Measurements from ENCODE around the gene SCYGR4.

- TF ChIP-seq CTCF (IDR thresholded peaks at IDR 0.05 in 4 of 5, conservative IDR thresholded peaks at IDR 0.05 in 1 of 5): no peak
- TF ChIP-seq POLR2A (IDR thresholded peaks at IDR 0.05): no peak
Observed at GRCh38 chr2:227653419-227653818, 36.1 kb downstream of the SCYGR4 start.
